Hepatocyte (in vitro differentiated cells): ENCODE data around the gene FMO3. TPM values are rescaled to one million over a fixed set of nuclear protein-coding genes. Genes with fewer than 3 reads are reported as not detected.
A peak's percentile ranks its signal among the peaks of the same experiment; 100 is the strongest.

Experiments
- DNase-seq: peaks from one replicate; pipeline ENCODE4 v3.0.0-alpha.2; 2016; ENCODE audit warnings: low spot score
- H2AFZ ChIP-seq: fragments of 200-600 bp; sonication (generic); 2 replicates; pipeline ENCODE4 v1.6.0; 2016; ENCODE audit warnings: antibody characterized with exemption, mild to moderate bottlenecking
- H3K27ac ChIP-seq: fragments of 200-600 bp; sonication (generic); 2 replicates; pipeline ENCODE4 v1.5.1; 2016; ENCODE audit warnings: mild to moderate bottlenecking
- H3K27me3 ChIP-seq: fragments of 200-600 bp; sonication (generic); 2 replicates; pipeline ENCODE4 v1.6.1; 2016
- H3K36me3 ChIP-seq: fragments of 200-600 bp; sonication (generic); replicated peaks from 2 replicates; pipeline ENCODE4 v1.5.1; 2016; ENCODE audit warnings: low read depth; ENCODE audit not compliant: insufficient read depth
- H3K4me1 ChIP-seq: fragments of 200-600 bp; sonication (generic); 2 replicates; pipeline ENCODE4 v1.5.1; 2016; ENCODE audit warnings: mild to moderate bottlenecking, moderate library complexity; ENCODE audit not compliant: insufficient read depth
- H3K4me2 ChIP-seq: fragments of 200-600 bp; sonication (generic); 2 replicates; pipeline ENCODE4 v1.6.0; 2016
- H3K4me3 ChIP-seq: fragments of 200-600 bp; sonication (generic); 2 replicates; pipeline ENCODE4 v1.5.1; 2016; ENCODE audit warnings: mild to moderate bottlenecking
- H3K79me2 ChIP-seq: fragments of 200-600 bp; sonication (generic); 2 replicates; pipeline ENCODE4 v1.6.0; 2017; ENCODE audit warnings: mild to moderate bottlenecking
- H3K9me2 ChIP-seq: fragments of 200-600 bp; sonication (generic); replicated peaks from 2 replicates; pipeline ENCODE4 v1.6.0; 2017; ENCODE audit warnings: mild to moderate bottlenecking; ENCODE audit not compliant: insufficient read depth
- H3K9me3 ChIP-seq: fragments of 200-600 bp; sonication (generic); 2 replicates; pipeline ENCODE4 v1.5.1; 2016; ENCODE audit warnings: low read depth, mild to moderate bottlenecking
- H4K20me1 ChIP-seq: fragments of 200-600 bp; sonication (generic); 2 replicates; pipeline ENCODE4 v1.6.0; 2016; ENCODE audit warnings: mild to moderate bottlenecking; ENCODE audit not compliant: insufficient read depth, poor library complexity, severe bottlenecking
- CTCF ChIP-seq: fragments of 200-600 bp; sonication (generic); IDR thresholded peaks from 2 replicates; pipeline ENCODE4 v1.5.1; 2016; ENCODE audit warnings: antibody characterized with exemption, mild to moderate bottlenecking; ENCODE audit not compliant: poor library complexity
- EZH2 ChIP-seq: fragments of 200-600 bp; sonication (generic); IDR thresholded peaks from 2 replicates; pipeline ENCODE4 v1.6.1; 2016; ENCODE audit warnings: antibody characterized with exemption, mild to moderate bottlenecking, borderline replicate concordance
- EZH2phosphoT487 ChIP-seq: fragments of 200-600 bp; sonication (generic); IDR thresholded peaks from one replicate; pipeline ENCODE4 v1.6.1; 2018; ENCODE audit warnings: antibody characterized with exemption, mild to moderate bottlenecking, low read depth, moderate library complexity; ENCODE audit not compliant: unreplicated experiment, severe bottlenecking
- WGBS: methylation state at CpG from one replicate; pipeline ENCODE4 v1.1.6; 2016; ENCODE audit warnings: low lambda C conversion rate; ENCODE audit errors: missing lambda C conversion rate; 5-methylcytosine and 5-hydroxymethylcytosine counted together
- polyA plus RNA-seq: library from polyadenylated mRNA; unstranded; fragments of >200 nt; fragmentation: Nextera tagmentation; extraction: Ambion mirVana; gene quantifications from 2 replicates; pipeline ENCODE4 v1.2.1, GENCODE V29; 2016
- total RNA-seq: library from RNA; depleted of rRNA; stranded (reverse); fragments of >200 nt; gene quantifications from 2 replicates; pipeline ENCODE4 v1.2.3, GENCODE V29; 2014

Gene FMO3
- total and polyA plus RNA-seq, 2 experiments from 2014 or later: 0.52 to 1.6 TPM

GRCh38 chr1:171134204-171134923 is 43.7 kb downstream of the FMO3 start:
- H3K27me3 ChIP-seq: no peaks in the 10 kb centered on the region
- TF ChIP-seq EZH2: no peak
- TF ChIP-seq CTCF: no peak
- TF ChIP-seq EZH2phosphoT487: no peak
- no peaks in the 10 kb centered on the region for H4K20me1 ChIP-seq
- no peaks in the 10 kb centered on the region for H3K9me3 ChIP-seq
- H2AFZ ChIP-seq: no peak overlapping the region
- H3K4me2 ChIP-seq: no peak overlapping the region
- no peak for DNase-seq
- no peaks in the 10 kb centered on the region for H3K36me3 ChIP-seq
- no peaks in the 10 kb centered on the region for H3K4me1 ChIP-seq
- H3K27ac ChIP-seq: no peak overlapping the region
- WGBS: 70% methylated on average over 3 of the region's 3 CpGs
- no peak overlapping the region for H3K4me3 ChIP-seq
- H3K79me2 ChIP-seq: no peaks in the 10 kb centered on the region
- H3K9me2 ChIP-seq: no peaks in the 10 kb centered on the region

GRCh38 chr1:171137580-171137979 is 46.9 kb downstream of the FMO3 start:
- H4K20me1 ChIP-seq: no peaks in the 10 kb centered on the region
- no peak overlapping the region for H3K4me3 ChIP-seq
- no peaks in the 10 kb centered on the region for H3K79me2 ChIP-seq
- H2AFZ ChIP-seq: no peak overlapping the region
- H3K9me3 ChIP-seq: no peaks in the 10 kb centered on the region
- peak overlapping the region; percentile 60 for H3K27ac ChIP-seq
- DNase-seq: no peak
- no peaks in the 10 kb centered on the region for H3K27me3 ChIP-seq
- no peak for TF ChIP-seq EZH2phosphoT487
- TF ChIP-seq EZH2: no peak
- TF ChIP-seq CTCF: no peak
- no peak overlapping the region for H3K4me2 ChIP-seq
- no peaks in the 10 kb centered on the region for H3K36me3 ChIP-seq
- H3K4me1 ChIP-seq: peaks cover 25% of the 10 kb centered on the region
- 71% methylated on average over 2 of the region's 2 CpGs for WGBS
- no peaks in the 10 kb centered on the region for H3K9me2 ChIP-seq

GRCh38 chr1:171138980-171139379 is 48.3 kb downstream of the FMO3 start:
- DNase-seq: no peak
- H3K4me3 ChIP-seq: no peak overlapping the region
- 98% methylated on average over 2 of the region's 2 CpGs for WGBS
- H2AFZ ChIP-seq: no peak overlapping the region
- no peaks in the 10 kb centered on the region for H4K20me1 ChIP-seq
- peaks cover 34% of the 10 kb centered on the region for H3K4me1 ChIP-seq
- H3K79me2 ChIP-seq: no peaks in the 10 kb centered on the region
- TF ChIP-seq EZH2 (no peak), EZH2phosphoT487 (no peak), CTCF (no peak)
- H3K9me3 ChIP-seq: no peaks in the 10 kb centered on the region
- no peaks in the 10 kb centered on the region for H3K36me3 ChIP-seq
- no peak overlapping the region for H3K27ac ChIP-seq
- H3K9me2 ChIP-seq: no peaks in the 10 kb centered on the region
- H3K4me2 ChIP-seq: no peak overlapping the region
- H3K27me3 ChIP-seq: no peaks in the 10 kb centered on the region

- DNase-seq: no peak
- H4K20me1 ChIP-seq: no peaks in the 10 kb centered on the region
- H3K27ac ChIP-seq: no peak overlapping the region
- H3K36me3 ChIP-seq: no peaks in the 10 kb centered on the region
- H3K4me3 ChIP-seq: no peak overlapping the region
- H2AFZ ChIP-seq: no peak overlapping the region
- 97% methylated on average over 4 of the region's 4 CpGs for WGBS
- no peak overlapping the region for H3K4me2 ChIP-seq
- TF ChIP-seq EZH2 (no peak), EZH2phosphoT487 (no peak), CTCF (no peak)
- H3K27me3 ChIP-seq: no peaks in the 10 kb centered on the region
- peaks cover 34% of the 10 kb centered on the region for H3K4me1 ChIP-seq
- H3K79me2 ChIP-seq: no peaks in the 10 kb centered on the region
- no peaks in the 10 kb centered on the region for H3K9me2 ChIP-seq
- H3K9me3 ChIP-seq: no peaks in the 10 kb centered on the region
These were observed 49.2 kb downstream of the FMO3 start for GRCh38 chr1:171139890-171140289.
